ENCODE results near the gene PTPRM. TPM values are rescaled to one million over a fixed set of nuclear protein-coding genes. Genes with fewer than 3 reads are reported as not detected.
"Not testable (repeated sequence)": the region's sequence is repeated elsewhere in the genome, so short reads cannot be mapped to it uniquely, and the experiment has no call there.

PTPRM gene
- total RNA-seq, 1 donor from 2014 or later, result 5.3 TPM

- no peak for ATAC-seq
These were observed 161.2 kb downstream of the PTPRM start for GRCh38 chr18:7728297-7728696.

- ATAC-seq, result no peak
These were observed 162.8 kb downstream of the PTPRM start for GRCh38 chr18:7729868-7730267.

GRCh38 chr18:7730682-7731081, 163.6 kb downstream of the PTPRM start:
- ATAC-seq, result no peak

DNA sequence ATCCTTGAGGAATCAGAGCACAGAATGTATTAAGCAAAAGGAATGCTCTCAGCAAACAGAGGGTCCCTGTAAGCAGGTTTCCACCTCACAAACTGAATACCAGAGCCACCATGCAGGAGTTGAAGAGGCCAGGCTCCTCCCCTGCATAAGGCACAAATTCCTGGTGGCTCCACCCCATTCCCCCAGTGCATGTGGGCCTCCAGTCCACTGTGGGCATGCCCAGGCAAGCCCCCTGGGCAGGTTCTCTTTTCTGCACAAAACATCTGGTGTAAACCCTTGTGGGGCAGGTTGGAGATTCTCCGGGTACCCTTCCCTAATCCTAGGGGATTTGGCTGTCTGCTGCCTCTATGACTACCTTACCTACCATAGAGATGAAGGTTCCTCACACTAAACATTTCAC, 166.5 kb downstream of the PTPRM start:
- ATAC-seq, result no peak

- no peak for ATAC-seq
These were observed 168.1 kb downstream of the PTPRM start for GRCh38 chr18:7735196-7735595.

- no peak for ATAC-seq
These were observed 168.6 kb downstream of the PTPRM start for GRCh38 chr18:7735626-7736175.

DNA sequence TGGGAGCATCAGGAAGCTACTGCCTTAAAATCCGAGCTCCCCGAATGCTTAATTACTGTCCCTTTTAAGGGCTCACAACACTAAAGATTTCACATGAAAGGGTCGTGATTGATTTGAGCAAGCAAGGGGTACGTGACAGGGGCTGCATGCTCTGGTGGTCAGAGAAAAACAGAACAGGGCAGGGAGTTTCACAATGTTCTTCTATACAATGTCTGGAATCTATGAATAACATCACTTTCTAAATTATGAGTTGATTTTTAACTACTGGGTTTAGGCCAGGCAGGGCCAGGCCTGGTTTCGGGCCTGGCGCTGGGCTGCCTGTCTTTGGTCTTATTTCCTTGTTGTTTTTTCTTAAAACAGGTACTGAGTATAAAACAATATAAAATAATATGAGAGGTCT, 169.4 kb downstream of the PTPRM start:
- ATAC-seq, result not testable (repeated sequence)

- no peak for ATAC-seq
These were observed 170.4 kb downstream of the PTPRM start for GRCh38 chr18:7737550-7737949.

DNA sequence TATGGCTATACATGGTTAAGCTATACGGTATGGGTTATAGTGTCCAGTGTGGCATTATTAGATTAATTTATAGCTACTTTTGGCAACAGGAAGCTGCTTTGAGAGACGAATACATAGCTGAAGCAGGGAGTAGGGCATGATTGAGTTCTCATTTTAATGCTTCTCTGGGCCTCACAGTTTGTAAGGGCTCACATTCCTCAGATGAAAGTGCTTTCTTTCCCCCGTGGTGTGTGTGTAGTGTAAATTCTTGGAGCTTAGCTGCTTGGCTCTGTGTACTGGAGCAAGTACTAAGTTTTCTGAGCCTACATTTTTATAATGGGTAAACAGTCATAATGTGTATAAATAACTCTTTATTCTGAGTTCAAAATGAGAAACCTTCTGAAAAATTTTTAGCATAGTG, 173.7 kb downstream of the PTPRM start:
- no peak for ATAC-seq

- no peak for ATAC-seq
These were observed 174.5 kb downstream of the PTPRM start for GRCh38 chr18:7741640-7742039.

- ATAC-seq, result no peak
These were observed 175.1 kb downstream of the PTPRM start for GRCh38 chr18:7742224-7742623.

- no peak for ATAC-seq
These were observed 176.1 kb downstream of the PTPRM start for GRCh38 chr18:7743256-7743655.

GRCh38 chr18:7746106-7746505, 179.0 kb downstream of the PTPRM start:
- ATAC-seq, result no peak

GRCh38 chr18:7748251-7749007, 181.3 kb downstream of the PTPRM start:
- ATAC-seq, result no peak

DNA sequence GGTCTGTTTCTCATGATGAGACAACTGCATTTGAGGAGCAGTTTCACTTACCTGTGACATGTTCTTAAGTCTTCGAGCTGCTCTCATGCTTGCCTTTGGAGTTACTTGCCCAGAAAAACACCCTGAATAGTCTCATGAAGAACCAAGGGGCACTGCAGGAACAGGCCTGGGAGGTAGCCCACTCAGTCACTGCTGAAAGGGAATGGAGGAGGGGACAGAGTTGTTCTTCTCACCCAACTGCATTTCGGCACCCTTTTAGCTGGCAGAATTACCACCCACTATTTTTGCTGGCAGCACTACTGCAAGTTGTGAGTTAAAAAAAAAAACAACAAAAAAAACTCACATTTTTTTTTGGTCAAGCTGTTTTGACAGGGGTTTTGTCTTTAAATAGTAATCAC, 181.9 kb downstream of the PTPRM start:
- ATAC-seq, result no peak

- no peak for ATAC-seq
These were observed 182.4 kb downstream of the PTPRM start for GRCh38 chr18:7749510-7749981.

GRCh38 chr18:7750095-7750663, 183.1 kb downstream of the PTPRM start:
- no peak for ATAC-seq

- ATAC-seq, result no peak
These were observed 183.8 kb downstream of the PTPRM start for GRCh38 chr18:7750966-7751365.

GRCh38 chr18:7754258-7754657, 187.1 kb downstream of the PTPRM start:
- no peak for ATAC-seq

DNA sequence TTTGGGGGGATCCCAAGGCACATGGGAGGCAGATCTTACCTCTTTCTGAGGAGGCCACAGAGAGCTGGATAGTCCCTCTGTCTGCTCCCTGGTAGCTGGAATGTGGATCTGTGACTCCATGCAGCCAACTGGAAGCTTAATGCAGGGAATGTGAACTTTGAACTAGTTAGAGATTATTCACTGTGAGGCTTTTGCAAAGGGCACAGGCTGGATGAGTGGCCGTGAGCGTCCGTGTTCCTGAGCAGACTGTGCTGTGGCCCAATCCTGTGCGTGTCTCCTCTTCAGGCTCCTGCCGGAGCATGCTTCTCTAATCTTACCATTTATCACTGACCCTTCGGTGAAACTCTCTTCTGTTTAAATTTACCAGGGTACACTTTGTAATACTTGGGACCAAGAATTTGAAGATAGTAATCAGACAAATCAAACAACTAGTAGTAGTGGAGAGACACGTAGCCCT, 187.6 kb downstream of the PTPRM start:
- ATAC-seq, result no peak

DNA sequence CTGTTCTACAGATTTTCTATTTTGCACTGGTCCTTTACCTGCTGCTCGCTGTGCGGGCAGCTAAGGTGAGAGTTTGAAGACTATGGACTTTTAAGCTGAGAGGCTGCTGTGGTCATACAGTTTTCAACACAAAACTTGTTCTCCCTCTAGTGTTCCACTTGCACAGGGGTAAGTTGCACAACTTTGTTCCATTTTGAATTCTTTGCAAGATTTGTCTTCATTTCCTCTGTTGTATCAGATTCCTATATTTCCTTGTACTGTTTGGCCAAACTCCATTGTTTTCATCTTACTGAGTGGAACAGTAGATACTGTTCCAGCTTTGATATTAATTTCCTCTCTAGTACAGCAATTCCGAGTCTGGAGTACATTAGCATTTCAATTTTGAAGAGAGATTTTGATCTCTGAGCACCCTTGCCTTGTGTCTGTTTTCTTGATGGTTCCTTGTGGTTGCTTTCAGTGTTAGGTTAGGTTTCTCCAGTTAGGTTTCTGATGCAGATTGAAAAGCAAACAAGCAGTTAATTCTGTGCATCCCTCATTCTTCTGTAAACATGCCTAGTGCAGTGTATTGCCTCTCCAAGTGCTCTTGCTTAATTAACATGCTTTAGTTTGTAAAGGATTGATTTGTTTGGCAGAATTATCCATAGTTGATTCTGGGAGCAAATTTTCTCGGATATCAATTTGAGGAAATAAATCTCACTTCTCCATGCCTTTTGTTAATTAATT, 188.8 kb downstream of the PTPRM start:
- no peak for ATAC-seq

DNA sequence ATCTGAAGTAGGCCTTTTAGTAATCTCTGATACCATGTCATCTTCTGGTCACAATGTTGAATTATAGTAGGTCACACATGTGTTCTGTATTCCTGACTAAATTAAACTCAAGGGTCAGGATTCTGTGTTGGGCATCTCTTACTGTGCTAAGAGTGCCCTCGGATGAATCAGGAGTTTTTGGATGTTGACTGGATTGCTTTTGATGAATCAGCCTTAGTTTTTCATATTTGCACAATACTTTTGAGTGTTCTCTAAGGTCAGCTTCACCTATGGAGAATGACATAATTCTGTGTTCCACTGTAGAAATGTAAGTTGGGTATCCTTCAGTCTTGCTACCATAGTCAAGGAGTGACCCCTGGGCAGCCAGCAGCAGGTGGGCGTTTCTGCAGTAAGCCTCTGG, 190.1 kb downstream of the PTPRM start:
- no peak for ATAC-seq

DNA sequence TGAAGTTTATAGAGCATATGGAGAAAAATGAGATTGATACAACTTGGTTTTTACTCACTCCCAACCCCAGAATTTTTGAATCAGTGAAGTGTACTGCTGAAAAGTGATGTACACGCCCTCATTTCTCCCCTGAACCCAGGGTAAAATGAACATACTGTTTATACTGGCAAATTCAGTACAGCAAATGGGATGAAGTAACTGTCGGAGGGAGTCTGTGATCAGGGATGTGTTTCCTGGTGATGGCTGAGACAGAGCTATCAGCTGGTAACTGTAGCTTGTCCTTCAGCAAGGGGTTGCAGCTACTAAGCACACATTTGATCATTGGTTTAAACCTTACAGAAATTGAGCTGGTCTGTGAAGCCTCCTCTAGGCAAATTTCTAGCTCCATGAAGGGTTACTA, 191.6 kb downstream of the PTPRM start:
- no peak for ATAC-seq

Data from esophagus mucosa (tissue), 1 donor.